HepG2 (cell line): ENCODE measurements around the gene RRP12. TPM values are rescaled to one million over a fixed set of nuclear protein-coding genes. Genes with fewer than 3 reads are reported as not detected.

Experiments used
- ATAC-seq: fragments of 200-7000 bp; cut with Tn5 transposase; 3 replicates; pipeline ENCODE4 v1.9.1; 2020; ENCODE audit warnings: mild to moderate bottlenecking, moderate library complexity
- BruUV-seq: library from RNA; stranded (reverse); fragments of 400-500 nt; replicated peaks from 2 replicates; lab custom pipeline; 2021; lab: Mats Ljungman, UMichigan
- CTCF ChIA-PET: fragments of 300-600 bp; formaldehyde crosslinking; extraction: SDS; loops from one replicate; lab custom pipeline; 2021; ENCODE audit warnings: low total read pairs, inconsistent platforms, low intra/inter-chr PET ratio; lab: Yijun Ruan, JAX
- POLR2A ChIA-PET: fragments of 350-600 bp; sonication (Branson Sonifier 250); formaldehyde crosslinking; loops from one replicate; lab custom pipeline; 2020; ENCODE audit warnings: antibody characterized with exemption, inconsistent platforms; lab: Yijun Ruan, JAX
- DNase-seq: peaks from one replicate; pipeline ENCODE4 v3.0.0-alpha.2; 2015; ENCODE audit warnings: low spot score
- FAIRE-seq: peaks from 3 replicates; lab custom pipeline; 2011; peaks lifted over from hg19 to GRCh38; lab: Jason Lieb, UNC
- H2AFZ ChIP-seq: one replicate; pipeline ENCODE4 v1.6.1; 2011; ENCODE audit warnings: low read length, inconsistent platforms
- H3K27ac ChIP-seq: fragments of 300-600 bp; 3 replicates; pipeline ENCODE4 v1.8.0; 2011; ENCODE audit warnings: mixed run types, mild to moderate bottlenecking, mixed read lengths, low read length, inconsistent platforms; ENCODE audit not compliant: insufficient read depth; ENCODE audit errors: extremely low read length
- H3K27me3 ChIP-seq, 2 experiments: fragments of 200-600 bp in 1 of 2; 2 replicates in 1 of 2; 3 replicates in 1 of 2; pipeline versions ENCODE4 v1.6.0 to v1.8.0; 2011; ENCODE audit warnings: low read length in 2 of 2, mild to moderate bottlenecking in 2 of 2, moderate library complexity in 2 of 2, inconsistent platforms in 1 of 2; ENCODE audit not compliant: insufficient read depth in 2 of 2, control insufficient read depth in 1 of 2
- H3K36me3 ChIP-seq, 2 experiments: fragments of 200-600 bp in 1 of 2; replicated peaks in 1 of 2; 2 replicates in 1 of 2; 3 replicates in 1 of 2; pipeline versions ENCODE4 v1.5.1 to v1.8.0; 2011; ENCODE audit warnings: low read length in 2 of 2, inconsistent platforms in 1 of 2; ENCODE audit not compliant: insufficient read depth in 2 of 2, control insufficient read depth in 1 of 2
- H3K4me1 ChIP-seq: 2 replicates; pipeline ENCODE4 v1.5.1; 2012; ENCODE audit warnings: low read length, inconsistent platforms; ENCODE audit not compliant: insufficient read depth
- H3K4me2 ChIP-seq: 2 replicates; pipeline ENCODE4 v1.6.0; 2011; ENCODE audit warnings: low read depth, low read length, inconsistent platforms
- H3K4me3 ChIP-seq, 3 experiments: fragments of 200-600 bp in 1 of 3; sonication (generic), shearing (Covaris generic) in 1 of 3; replicated peaks in 1 of 3; 2 replicates each; pipeline ENCODE4 v1.5.1; 2011 to 2016; ENCODE audit warnings: low read length in 3 of 3, inconsistent platforms in 2 of 3, low read depth in 2 of 3, mild to moderate bottlenecking in 2 of 3, control low read depth in 1 of 3, mixed read lengths in 1 of 3; ENCODE audit not compliant: insufficient read depth in 1 of 3
- H3K79me2 ChIP-seq: one replicate; pipeline ENCODE4 v1.6.1; 2011; ENCODE audit warnings: low read length, inconsistent platforms; ENCODE audit not compliant: insufficient read depth
- H3K9ac ChIP-seq: 2 replicates; pipeline ENCODE4 v1.6.0; 2011; ENCODE audit warnings: mild to moderate bottlenecking, low read depth, low read length, inconsistent platforms; ENCODE audit not compliant: insufficient read depth
- H3K9me3 ChIP-seq: 2 replicates; pipeline ENCODE4 v1.5.1; 2012; ENCODE audit warnings: mild to moderate bottlenecking, low read length
- H4K20me1 ChIP-seq: 2 replicates; pipeline ENCODE4 v1.6.0; 2011; ENCODE audit warnings: inconsistent platforms, mild to moderate bottlenecking, low read length, moderate library complexity; ENCODE audit not compliant: insufficient read depth
- NR1H2 ChIP-seq: sonication (generic); formaldehyde crosslinking; IDR thresholded peaks from 2 replicates; pipeline ENCODE4 v1.8.1; 2022; ENCODE audit warnings: low read depth, missing genetic modification reagents, borderline replicate concordance
- PHF8 ChIP-seq: sonication (generic); formaldehyde crosslinking; IDR thresholded peaks from 2 replicates; pipeline ENCODE4 v1.5.0; 2020; ENCODE audit warnings: missing genetic modification reagents
- POLR2A ChIP-seq, 2 experiments: IDR thresholded peaks; 2 replicates each; pipeline ENCODE4 v1.6.1; 2011; ENCODE audit warnings: low read depth in 2 of 2, low read length in 2 of 2, mild to moderate bottlenecking in 1 of 2, moderate library complexity in 1 of 2; ENCODE audit not compliant: insufficient read depth in 1 of 2
- POLR2G ChIP-seq: fragments of 200-400 bp; formaldehyde crosslinking; IDR thresholded peaks from 2 replicates; pipeline ENCODE4 v1.6.1; 2018; ENCODE audit warnings: mild to moderate bottlenecking, low read depth, low read length, moderate library complexity
- RBM22 ChIP-seq: fragments of 200-400 bp; formaldehyde crosslinking; optimal IDR thresholded peaks from 2 replicates; pipeline ENCODE3; 2017; ENCODE audit warnings: mild to moderate bottlenecking, low read length, moderate library complexity
- ZNF460 ChIP-seq: sonication (generic); formaldehyde crosslinking; IDR thresholded peaks from 2 replicates; pipeline ENCODE4 v1.5.1; 2020; ENCODE audit warnings: missing genetic modification reagents, mild to moderate bottlenecking, borderline replicate concordance
- ZNF501 ChIP-seq: sonication (generic); formaldehyde crosslinking; IDR thresholded peaks from 2 replicates; pipeline ENCODE4 v1.5.1; 2020; ENCODE audit warnings: mild to moderate bottlenecking, moderate library complexity, missing genetic modification reagents
- ZNF572 ChIP-seq: sonication (generic); formaldehyde crosslinking; IDR thresholded peaks from 2 replicates; pipeline ENCODE4 v1.5.1; 2020; ENCODE audit warnings: mild to moderate bottlenecking, missing genetic modification reagents
- WGBS: methylation state at CpG from one replicate; pipeline ENCODE4 v1.1.6; 2017; ENCODE audit warnings: low lambda C conversion rate; 5-methylcytosine and 5-hydroxymethylcytosine counted together
- in situ Hi-C: cut with HindIII; loops from 2 replicates; pipeline ENCODE4 v1.10.0; 2017; ENCODE audit warnings: low pct_unique_long_range_greater_than_20kb; ENCODE audit not compliant: extremely low pct_ligation_motif_present
- intact Hi-C: fragments of 100-400 bp; cut with micrococcal nuclease; formaldehyde crosslinking; loops from one replicate; pipeline ENCODE4 v1.10.0; 2022; ENCODE audit not compliant: unreplicated experiment
- polyA plus RNA-seq, 8 experiments: library from polyadenylated mRNA; depleted of rRNA in 3 of 8; stranded (reverse) in 7 of 8; unstranded in 1 of 8; fragments of >200 nt; fragmentation: Illumina TruSeq in 4 of 8; extraction: Trizol in 4 of 8; gene quantifications; 2 replicates each; pipeline versions ENCODE4 v1.2.1 to v1.2.3, GENCODE V29; 2011 to 2016; ENCODE audit warnings: low read depth in 4 of 8, missing spikeins in 1 of 8, mixed read lengths in 1 of 8; ENCODE audit not compliant: insufficient read depth in 1 of 8
- total RNA-seq, 5 experiments: library from RNA; depleted of rRNA; stranded (reverse); fragments of >200 nt; fragmentation: Illumina TruSeq; extraction: Trizol; gene quantifications; 2 replicates each; pipeline ENCODE4 v1.2.3, GENCODE V29; 2016; ENCODE audit warnings: low read depth in 1 of 5
- TF ChIP-seq, protein P1 (sequence below): sonication (generic); formaldehyde crosslinking; IDR thresholded peaks from 2 replicates; pipeline ENCODE4 v1.5.0; 2020; ENCODE audit warnings: missing genetic modification reagents
- TF ChIP-seq, protein P2 (sequence below): sonication (generic); formaldehyde crosslinking; conservative IDR thresholded peaks from 2 replicates; pipeline ENCODE4 v1.8.1; 2023; ENCODE audit warnings: missing genetic modification reagents

Gene RRP12
- total and polyA plus RNA-seq, 2 of the 13 experiments (the other 11 are each of a cell fraction or from before 2014, with no cell fraction given) = 13.2 to 39.4 TPM

DNA sequence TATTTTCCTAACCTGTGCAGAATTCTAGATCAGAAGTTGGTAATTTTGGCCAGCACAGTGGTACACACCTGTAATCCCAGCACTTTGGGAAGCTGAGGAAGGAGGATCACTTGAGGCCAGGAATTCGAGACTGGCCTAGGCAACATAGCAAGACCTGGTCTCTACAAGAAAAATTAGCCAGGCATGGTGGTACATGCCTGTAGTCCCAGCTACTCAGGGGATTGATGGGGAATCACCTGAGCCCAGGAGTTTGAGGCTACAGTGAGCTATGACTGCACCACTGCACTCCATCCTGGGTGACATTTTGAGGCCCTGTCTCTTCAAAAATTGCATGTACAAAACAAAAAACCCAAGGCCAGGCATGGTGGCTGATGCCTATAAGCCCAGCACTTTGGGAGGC is 33.4 kb upstream of the RRP12 start:
- ATAC-seq (peak; percentile 20; the same call in 1 of the 3 replicates), FAIRE-seq (no peak), DNase-seq (no peak)
- Histone ChIP-seq H3K9me3 (no peaks in the 10 kb centered on the region), H3K9ac (no peak overlapping the region), H2AFZ (no peak overlapping the region), H3K27me3 (no peaks in the 10 kb centered on the region), H3K79me2 (peaks cover 6% of the 10 kb centered on the region), H3K4me3 (no peak overlapping the region), H3K27ac (no peak overlapping the region), H3K36me3 (peaks cover 10 to 50% of the 10 kb centered on the region in 2 experiments), H4K20me1 (peaks cover 11% of the 10 kb centered on the region), H3K4me1 (peaks cover 10% of the 10 kb centered on the region), H3K4me2 (no peak overlapping the region)
- intact Hi-C loops = no loop called here
- WGBS = no CpG with 5 or more reads among the region's 1 CpG
- TF ChIP-seq POLR2G = peak; percentile 64; the same call in 1 of the 2 replicates
- TF ChIP-seq PHF8 (CRISPR knock-in tag) = no peak
- TF ChIP-seq, protein P1, sequence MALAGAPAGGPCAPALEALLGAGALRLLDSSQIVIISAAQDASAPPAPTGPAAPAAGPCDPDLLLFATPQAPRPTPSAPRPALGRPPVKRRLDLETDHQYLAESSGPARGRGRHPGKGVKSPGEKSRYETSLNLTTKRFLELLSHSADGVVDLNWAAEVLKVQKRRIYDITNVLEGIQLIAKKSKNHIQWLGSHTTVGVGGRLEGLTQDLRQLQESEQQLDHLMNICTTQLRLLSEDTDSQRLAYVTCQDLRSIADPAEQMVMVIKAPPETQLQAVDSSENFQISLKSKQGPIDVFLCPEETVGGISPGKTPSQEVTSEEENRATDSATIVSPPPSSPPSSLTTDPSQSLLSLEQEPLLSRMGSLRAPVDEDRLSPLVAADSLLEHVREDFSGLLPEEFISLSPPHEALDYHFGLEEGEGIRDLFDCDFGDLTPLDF (CRISPR knock-in tag) = no peak
- TF ChIP-seq, protein P2, sequence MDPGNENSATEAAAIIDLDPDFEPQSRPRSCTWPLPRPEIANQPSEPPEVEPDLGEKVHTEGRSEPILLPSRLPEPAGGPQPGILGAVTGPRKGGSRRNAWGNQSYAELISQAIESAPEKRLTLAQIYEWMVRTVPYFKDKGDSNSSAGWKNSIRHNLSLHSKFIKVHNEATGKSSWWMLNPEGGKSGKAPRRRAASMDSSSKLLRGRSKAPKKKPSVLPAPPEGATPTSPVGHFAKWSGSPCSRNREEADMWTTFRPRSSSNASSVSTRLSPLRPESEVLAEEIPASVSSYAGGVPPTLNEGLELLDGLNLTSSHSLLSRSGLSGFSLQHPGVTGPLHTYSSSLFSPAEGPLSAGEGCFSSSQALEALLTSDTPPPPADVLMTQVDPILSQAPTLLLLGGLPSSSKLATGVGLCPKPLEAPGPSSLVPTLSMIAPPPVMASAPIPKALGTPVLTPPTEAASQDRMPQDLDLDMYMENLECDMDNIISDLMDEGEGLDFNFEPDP (CRISPR knock-in tag) = 0 out of 2 replicates have a peak, but pooled peaks have one; percentile 47
- peak; percentile 67 for TF ChIP-seq RBM22
- TF ChIP-seq NR1H2 (CRISPR knock-in tag) = no peak
- TF ChIP-seq ZNF501 (CRISPR knock-in tag) = no peak
- no peak for TF ChIP-seq ZNF460 (CRISPR knock-in tag)
- no peak for TF ChIP-seq ZNF572 (CRISPR knock-in tag)
- peak in 1 of 2 experiments; percentile 31; a peak in 1 of 4 replicates for TF ChIP-seq POLR2A (IDR thresholded peaks at IDR 0.05; ENCODE audit: insufficient read depth in 1 of 2, low read depth in 2 of 2, low read length in 2 of 2)
- ChIA-PET CTCF (no interaction called here), POLR2A (interaction anchor here (1.3 to 1.5 kb wide), 3 partner anchors 10 to 26 kb away, joined by 3 to 4 read pairs (median 4); no protein-coding TSS in a partner anchor)
- no TSS peak for BruUV-seq
- in situ Hi-C loops = no loop called here
